ENCODE data around the gene HMGCR.

DNA sequence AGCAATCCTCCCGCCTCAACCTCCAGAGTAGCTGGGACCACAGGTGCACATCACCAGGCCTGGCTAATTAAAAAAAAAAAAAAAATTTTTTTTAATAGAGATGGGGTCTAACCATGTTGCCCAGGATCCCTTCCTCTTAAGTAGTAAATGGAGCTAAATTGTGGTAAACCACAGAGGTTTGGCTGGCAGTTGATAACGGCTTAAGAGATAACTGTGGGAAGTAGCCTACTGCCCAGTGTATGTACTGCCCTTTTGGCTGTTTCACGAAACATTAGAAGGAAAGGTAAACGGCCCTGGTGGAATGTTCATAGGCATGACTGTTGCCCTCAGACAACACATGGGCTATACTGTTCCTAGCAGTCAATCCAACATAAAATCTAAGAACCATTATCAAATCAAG lies 44.4 kb downstream of the HMGCR start:
- TF ChIP-seq POLR2A (IDR thresholded peaks at IDR 0.05) = no peak
- no peak for TF ChIP-seq EP300 (IDR thresholded peaks at IDR 0.05)

All from ovary (tissue), 1 donor.